ENCODE data around the gene ACTN1. TPM values are rescaled to one million over a fixed set of nuclear protein-coding genes. Genes with fewer than 3 reads are reported as not detected.
A peak's percentile ranks its signal among the peaks of the same experiment; 100 is the strongest.

Gene ACTN1
- total RNA-seq, 4 donors from 2014 or later: 958 to 2,110 (median 1,439) TPM

- DNase-seq (ENCODE audit: extremely low spot score): no peak
- H3K4me3 ChIP-seq: peak overlapping the region in 1 of 4 donors; percentile 3
- H3K27me3 ChIP-seq: no peaks in the 10 kb centered on the region
- peak overlapping the region; percentile 81 to 98 (median 97) for H3K27ac ChIP-seq (replicated peaks in 1 of 4)
- peaks cover 83 to 100% (median 99%) of the 10 kb centered on the region in 4 donors for H3K4me1 ChIP-seq
- peaks cover 0 to 10% (median 8%) of the 10 kb centered on the region in 4 donors for H3K36me3 ChIP-seq
- intact Hi-C loops (cut with DNase I): no loop called here
- H3K9me3 ChIP-seq: no peaks in the 10 kb centered on the region
- 62% methylated on average over 7 of the region's 7 CpGs for WGBS
- TF ChIP-seq POLR2A (IDR thresholded peaks at IDR 0.05; ENCODE audit: low read depth) (no peak), POLR2AphosphoS5 (IDR thresholded peaks at IDR 0.05) (no peak), EP300 (IDR thresholded peaks at IDR 0.05) (no peak), CTCF (IDR thresholded peaks at IDR 0.05) (no peak)
Measured at GRCh38 chr14:68961361-68961760, 17.7 kb downstream of the ACTN1 start.

DNA sequence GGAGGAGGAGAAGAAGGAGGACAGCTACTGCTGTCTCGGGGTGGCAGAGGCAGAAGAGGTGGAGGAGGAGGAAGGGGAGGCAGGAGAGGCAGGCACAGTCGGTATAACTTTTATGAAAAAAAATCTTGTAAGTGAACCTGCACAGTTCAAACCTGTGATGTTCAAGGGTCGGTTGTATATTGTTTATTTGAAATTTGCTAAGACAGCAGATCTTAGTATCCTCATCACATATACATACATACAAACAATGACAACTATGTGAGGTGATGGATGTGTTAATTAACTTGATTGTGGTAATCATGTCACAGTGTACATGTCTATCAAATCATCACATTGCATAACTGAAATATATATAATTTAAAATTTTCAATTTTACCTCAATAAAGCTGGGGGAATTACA, 19.0 kb downstream of the ACTN1 start:
- Histone ChIP-seq H3K36me3 (peaks cover 0 to 10% (median 8%) of the 10 kb centered on the region in 4 donors), H3K27ac (replicated peaks in 1 of 4) (peak overlapping the region; percentile 81 to 98 (median 97)), H3K4me3 (no peak overlapping the region), H3K27me3 (no peaks in the 10 kb centered on the region), H3K4me1 (peaks cover 83 to 100% (median 99%) of the 10 kb centered on the region in 4 donors), H3K9me3 (no peaks in the 10 kb centered on the region)
- TF ChIP-seq POLR2AphosphoS5 (IDR thresholded peaks at IDR 0.05): peak in 1 of 2 donors; percentile 46
- no peak for TF ChIP-seq CTCF (IDR thresholded peaks at IDR 0.05)
- 36% methylated on average over 3 of the region's 3 CpGs for WGBS
- DNase-seq (ENCODE audit: extremely low spot score): no peak
- intact Hi-C loops (cut with DNase I): no loop called here

DNA sequence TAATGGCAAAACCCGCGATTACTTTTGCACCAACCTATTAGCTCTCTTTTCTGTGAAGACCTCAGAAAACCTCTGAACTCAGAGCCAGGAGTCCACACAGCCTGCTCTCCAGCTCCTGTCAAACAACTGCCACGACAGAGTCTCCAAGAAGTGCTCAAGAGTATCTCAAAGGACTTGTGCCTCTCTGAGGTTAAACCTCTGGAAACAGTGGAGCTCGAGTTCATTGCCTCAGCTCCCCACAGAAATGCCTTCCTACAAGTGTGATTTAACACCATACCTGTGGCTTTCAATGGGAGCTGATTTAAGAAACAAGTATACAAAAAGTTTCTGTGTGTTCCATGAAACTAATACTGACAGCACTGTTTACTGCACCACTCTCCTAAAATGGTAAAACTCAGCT, 20.1 kb downstream of the ACTN1 start:
- WGBS: 23% methylated on average over 4 of the region's 4 CpGs
- no peaks in the 10 kb centered on the region for H3K9me3 ChIP-seq
- H3K27ac ChIP-seq (replicated peaks in 1 of 4): peak overlapping the region; percentile 90 to 98 (median 97)
- H3K36me3 ChIP-seq: peaks cover 0 to 10% (median 8%) of the 10 kb centered on the region in 4 donors
- intact Hi-C loops (cut with DNase I): no loop called here
- TF ChIP-seq POLR2AphosphoS5 (IDR thresholded peaks at IDR 0.05) (no peak), CTCF (IDR thresholded peaks at IDR 0.05) (no peak), EP300 (IDR thresholded peaks at IDR 0.05) (no peak), POLR2A (IDR thresholded peaks at IDR 0.05; ENCODE audit: low read depth) (no peak)
- peaks cover 83 to 100% (median 99%) of the 10 kb centered on the region in 4 donors for H3K4me1 ChIP-seq
- H3K4me3 ChIP-seq: peak overlapping the region in 1 of 4 donors; percentile 8
- no peaks in the 10 kb centered on the region for H3K27me3 ChIP-seq
- DNase-seq (ENCODE audit: extremely low spot score): no peak

DNA sequence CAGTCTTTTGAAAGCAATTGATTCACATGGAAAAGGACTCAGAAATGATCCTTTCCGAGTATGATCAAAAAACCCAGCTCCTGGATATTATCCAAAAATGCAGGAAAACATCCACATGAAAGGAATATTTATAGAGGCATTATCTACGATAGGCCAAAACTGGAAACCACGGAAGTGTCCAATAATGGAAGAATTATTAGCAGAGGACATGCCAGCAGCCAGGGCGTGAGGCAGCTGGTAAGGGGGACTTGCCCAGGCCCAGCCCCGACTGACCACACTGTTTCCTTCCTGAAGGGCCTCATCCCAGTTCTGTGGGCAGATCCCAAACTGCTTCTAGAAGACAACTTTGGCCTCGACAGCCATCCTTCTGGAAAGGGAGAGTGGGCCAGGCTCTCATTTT, 20.5 kb downstream of the ACTN1 start:
- H3K4me3 ChIP-seq: peak overlapping the region in 2 of 4 donors; percentile 8 to 10
- 9% methylated on average over 6 of the region's 6 CpGs for WGBS
- DNase-seq (ENCODE audit: extremely low spot score): no peak
- H3K9me3 ChIP-seq: no peaks in the 10 kb centered on the region
- intact Hi-C loops (cut with DNase I): no loop called here
- peak overlapping the region; percentile 90 to 98 (median 97) for H3K27ac ChIP-seq (replicated peaks in 1 of 4)
- no peaks in the 10 kb centered on the region for H3K27me3 ChIP-seq
- H3K4me1 ChIP-seq: peaks cover 85 to 100% (median 99%) of the 10 kb centered on the region in 4 donors
- TF ChIP-seq POLR2AphosphoS5 (IDR thresholded peaks at IDR 0.05) (peak in 1 of 2 donors; percentile 17), POLR2A (IDR thresholded peaks at IDR 0.05; ENCODE audit: low read depth) (no peak), EP300 (IDR thresholded peaks at IDR 0.05) (no peak)
- peaks cover 0 to 10% (median 8%) of the 10 kb centered on the region in 4 donors for H3K36me3 ChIP-seq

DNA sequence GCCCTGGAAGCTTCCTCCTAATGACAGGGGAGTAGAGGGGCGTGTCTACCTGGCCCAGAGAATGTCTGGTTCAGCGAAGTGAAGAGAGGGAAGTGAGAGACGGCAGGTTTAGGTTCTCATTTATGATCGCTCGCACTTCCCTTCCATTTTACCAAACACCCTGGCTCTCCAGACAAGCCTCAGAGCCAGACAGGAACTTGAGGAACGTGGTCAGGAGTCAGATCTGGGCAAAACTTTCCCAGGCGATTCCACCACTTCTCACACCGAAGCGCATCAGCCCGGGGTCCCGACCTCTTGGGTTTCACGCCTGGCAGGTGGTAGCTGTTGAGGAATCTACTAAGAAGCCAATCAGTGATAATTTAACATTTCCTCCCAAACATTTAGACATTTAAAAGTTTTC, 21.3 kb downstream of the ACTN1 start:
- intact Hi-C loops (cut with DNase I): no loop called here
- no peaks in the 10 kb centered on the region for H3K9me3 ChIP-seq
- 53% methylated on average over 12 of the region's 12 CpGs for WGBS
- H3K36me3 ChIP-seq: peaks cover 0 to 10% (median 8%) of the 10 kb centered on the region in 4 donors
- H3K4me1 ChIP-seq: peaks cover 85 to 100% (median 99%) of the 10 kb centered on the region in 4 donors
- peak overlapping the region; percentile 90 to 98 (median 97) for H3K27ac ChIP-seq (replicated peaks in 1 of 4)
- TF ChIP-seq POLR2AphosphoS5 (IDR thresholded peaks at IDR 0.05) (peak in 1 of 2 donors; percentile 5), POLR2A (IDR thresholded peaks at IDR 0.05; ENCODE audit: low read depth) (no peak)
- no peak for DNase-seq (ENCODE audit: extremely low spot score)
- no peaks in the 10 kb centered on the region for H3K27me3 ChIP-seq
- H3K4me3 ChIP-seq: peak overlapping the region in 1 of 4 donors; percentile 8

- TF ChIP-seq EP300 (IDR thresholded peaks at IDR 0.05) (no peak), CTCF (IDR thresholded peaks at IDR 0.05) (no peak), POLR2A (IDR thresholded peaks at IDR 0.05; ENCODE audit: low read depth) (no peak), POLR2AphosphoS5 (IDR thresholded peaks at IDR 0.05) (no peak)
- Histone ChIP-seq H3K27me3 (no peaks in the 10 kb centered on the region), H3K4me3 (no peak overlapping the region), H3K9me3 (no peaks in the 10 kb centered on the region), H3K27ac (replicated peaks in 1 of 4) (peak overlapping the region; percentile 90 to 98 (median 97)), H3K4me1 (peaks cover 85 to 100% (median 99%) of the 10 kb centered on the region in 4 donors), H3K36me3 (peaks cover 0 to 12% (median 8%) of the 10 kb centered on the region in 4 donors)
- DNase-seq (ENCODE audit: extremely low spot score): no peak
- 77% methylated on average over 3 of the region's 3 CpGs for WGBS
- intact Hi-C loops (cut with DNase I): no loop called here
Measured at GRCh38 chr14:68956724-68957123, 22.4 kb downstream of the ACTN1 start.

Measured in esophagus muscularis mucosa (tissue), 4 donors.